ENCODE results near the gene PITRM1. TPM values are rescaled to one million over a fixed set of nuclear protein-coding genes. Genes with fewer than 3 reads are reported as not detected.

PITRM1 gene
- total and polyA plus RNA-seq, 7 donors, result 51.0 to 112 (median 78.8) TPM

DNA sequence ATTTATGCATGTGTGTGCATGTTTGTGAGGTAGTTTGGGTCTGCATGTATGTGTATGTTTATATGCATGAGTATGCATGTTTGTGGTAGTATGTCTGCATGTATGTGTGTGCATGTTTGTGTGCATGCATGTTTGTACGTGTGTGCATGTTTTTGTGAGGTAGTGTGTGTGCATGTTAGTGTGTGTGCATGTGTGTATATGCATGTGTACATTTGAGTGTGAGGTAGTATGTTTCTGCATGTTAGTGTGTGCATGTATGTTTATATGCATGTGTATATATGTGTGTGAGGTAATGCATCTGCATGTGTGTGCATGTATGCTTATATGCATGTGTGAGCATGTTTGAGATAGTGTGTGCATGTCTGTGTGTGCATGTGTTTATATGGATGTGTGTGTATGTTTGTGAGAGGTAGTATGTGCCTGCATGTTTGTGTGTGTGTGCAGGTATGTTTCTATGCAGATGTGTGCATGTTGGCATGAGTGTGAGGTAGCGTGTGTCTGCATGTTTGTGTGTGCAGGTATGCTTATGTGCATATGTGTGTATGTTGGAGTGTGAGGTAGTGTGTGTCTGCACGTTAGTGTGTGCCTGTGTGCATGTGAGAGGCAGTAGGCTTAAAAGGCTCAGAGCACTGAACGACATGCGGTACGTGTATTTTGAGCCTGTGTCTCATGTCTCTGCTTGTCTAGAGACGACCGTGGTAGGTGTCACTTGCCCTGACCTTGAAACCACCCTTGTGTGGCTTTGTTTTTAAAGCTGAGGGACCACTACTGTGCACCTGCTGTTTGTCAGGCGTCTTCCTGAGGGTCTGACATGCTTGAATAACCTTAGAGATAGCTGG, 61.6 kb downstream of the PITRM1 start:
- peak overlapping the region; percentile 69 for H3K27ac ChIP-seq
- TF ChIP-seq, protein P1, sequence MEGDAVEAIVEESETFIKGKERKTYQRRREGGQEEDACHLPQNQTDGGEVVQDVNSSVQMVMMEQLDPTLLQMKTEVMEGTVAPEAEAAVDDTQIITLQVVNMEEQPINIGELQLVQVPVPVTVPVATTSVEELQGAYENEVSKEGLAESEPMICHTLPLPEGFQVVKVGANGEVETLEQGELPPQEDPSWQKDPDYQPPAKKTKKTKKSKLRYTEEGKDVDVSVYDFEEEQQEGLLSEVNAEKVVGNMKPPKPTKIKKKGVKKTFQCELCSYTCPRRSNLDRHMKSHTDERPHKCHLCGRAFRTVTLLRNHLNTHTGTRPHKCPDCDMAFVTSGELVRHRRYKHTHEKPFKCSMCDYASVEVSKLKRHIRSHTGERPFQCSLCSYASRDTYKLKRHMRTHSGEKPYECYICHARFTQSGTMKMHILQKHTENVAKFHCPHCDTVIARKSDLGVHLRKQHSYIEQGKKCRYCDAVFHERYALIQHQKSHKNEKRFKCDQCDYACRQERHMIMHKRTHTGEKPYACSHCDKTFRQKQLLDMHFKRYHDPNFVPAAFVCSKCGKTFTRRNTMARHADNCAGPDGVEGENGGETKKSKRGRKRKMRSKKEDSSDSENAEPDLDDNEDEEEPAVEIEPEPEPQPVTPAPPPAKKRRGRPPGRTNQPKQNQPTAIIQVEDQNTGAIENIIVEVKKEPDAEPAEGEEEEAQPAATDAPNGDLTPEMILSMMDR (IDR thresholded peaks at IDR 0.05), result no peak
- peak overlapping the region; percentile 8 for H3K4me3 ChIP-seq
- H3K9me3 ChIP-seq, result no peaks in the 10 kb centered on the region
- H3K4me1 ChIP-seq, result peaks cover 36% of the 10 kb centered on the region
- ATAC-seq (peak in 2 of 4 donors; percentile 17 to 23), DNase-seq (no peak)
- 41 to 52% (median 44%) methylated on average over 9 of the region's 9 CpGs for WGBS, 3 donors
- intact Hi-C loops (cut with DNase I), result no loop called here
- H3K36me3 ChIP-seq (ENCODE audit: insufficient read depth in 1 of 2, low read depth in 1 of 2), result peaks cover 0 to 36% of the 10 kb centered on the region in 2 donors
- H3K27me3 ChIP-seq (ENCODE audit: insufficient read depth in 3 of 3, low read length in 2 of 3), result no peaks in the 10 kb centered on the region

DNA sequence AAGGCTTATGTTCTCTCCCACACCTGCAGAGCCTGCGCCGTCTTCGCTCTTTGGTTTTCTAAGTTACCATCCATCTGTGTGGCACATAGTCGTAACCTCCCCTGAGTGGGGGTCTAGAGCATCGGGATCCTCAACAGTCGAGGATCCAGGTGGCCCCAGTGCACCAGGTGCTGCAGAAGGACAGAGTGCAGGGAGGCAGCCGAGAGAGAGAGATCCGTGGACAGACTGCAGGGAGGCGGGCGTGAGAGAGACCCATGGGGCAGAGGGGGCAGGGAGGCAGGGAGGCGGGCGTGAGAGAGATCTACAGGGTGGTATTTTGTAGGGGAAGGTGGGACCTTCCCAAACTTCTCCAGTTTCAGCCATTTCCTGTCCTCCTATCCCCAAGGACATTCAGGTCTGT, 62.9 kb downstream of the PITRM1 start:
- intact Hi-C loops (cut with DNase I), result no loop called here
- WGBS, 3 donors, result 90 to 97% (median 92%) methylated on average over 12 of the region's 12 CpGs
- TF ChIP-seq, protein P1 (IDR thresholded peaks at IDR 0.05), result no peak
- Histone ChIP-seq H3K36me3 (ENCODE audit: insufficient read depth in 1 of 2, low read depth in 1 of 2) (peaks cover 0 to 30% of the 10 kb centered on the region in 2 donors), H3K9me3 (no peaks in the 10 kb centered on the region), H3K27me3 (ENCODE audit: insufficient read depth in 3 of 3, low read length in 2 of 3) (no peaks in the 10 kb centered on the region), H3K4me3 (no peak overlapping the region), H3K4me1 (peaks cover 36% of the 10 kb centered on the region), H3K27ac (no peak overlapping the region)
- DNase-seq (no peak), ATAC-seq (no peak)

DNA sequence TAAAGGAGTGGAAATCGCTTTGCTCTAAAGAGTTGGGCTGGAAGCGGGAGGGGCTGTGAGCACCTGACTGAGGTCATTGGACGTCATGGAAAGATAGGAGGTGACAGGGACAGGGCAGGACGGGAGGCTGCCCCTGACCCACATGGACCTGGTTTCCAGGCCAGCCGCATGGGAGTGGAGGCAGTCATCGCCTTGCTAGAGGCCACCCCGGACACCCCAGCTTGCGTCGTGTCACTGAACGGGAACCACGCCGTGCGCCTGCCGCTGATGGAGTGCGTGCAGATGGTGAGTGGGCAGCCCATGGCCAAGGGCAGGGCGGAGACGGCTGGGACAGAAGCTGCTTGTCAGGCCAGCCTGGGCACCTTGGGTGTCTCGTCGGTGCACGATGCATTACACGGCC, 63.4 kb downstream of the PITRM1 start:
- peaks cover 36% of the 10 kb centered on the region for H3K4me1 ChIP-seq
- WGBS, 3 donors, result 95 to 98% (median 97%) methylated on average over 20 to 21 of the region's 21 CpGs
- TF ChIP-seq, protein P1 (IDR thresholded peaks at IDR 0.05), result no peak
- H3K4me3 ChIP-seq, result no peak overlapping the region
- H3K27me3 ChIP-seq (ENCODE audit: insufficient read depth in 3 of 3, low read length in 2 of 3), result no peaks in the 10 kb centered on the region
- H3K9me3 ChIP-seq, result no peaks in the 10 kb centered on the region
- no peak overlapping the region for H3K27ac ChIP-seq
- DNase-seq (no peak), ATAC-seq (no peak)
- peaks cover 0 to 30% of the 10 kb centered on the region in 2 donors for H3K36me3 ChIP-seq (ENCODE audit: insufficient read depth in 1 of 2, low read depth in 1 of 2)
- intact Hi-C loops (cut with DNase I), result no loop called here

DNA sequence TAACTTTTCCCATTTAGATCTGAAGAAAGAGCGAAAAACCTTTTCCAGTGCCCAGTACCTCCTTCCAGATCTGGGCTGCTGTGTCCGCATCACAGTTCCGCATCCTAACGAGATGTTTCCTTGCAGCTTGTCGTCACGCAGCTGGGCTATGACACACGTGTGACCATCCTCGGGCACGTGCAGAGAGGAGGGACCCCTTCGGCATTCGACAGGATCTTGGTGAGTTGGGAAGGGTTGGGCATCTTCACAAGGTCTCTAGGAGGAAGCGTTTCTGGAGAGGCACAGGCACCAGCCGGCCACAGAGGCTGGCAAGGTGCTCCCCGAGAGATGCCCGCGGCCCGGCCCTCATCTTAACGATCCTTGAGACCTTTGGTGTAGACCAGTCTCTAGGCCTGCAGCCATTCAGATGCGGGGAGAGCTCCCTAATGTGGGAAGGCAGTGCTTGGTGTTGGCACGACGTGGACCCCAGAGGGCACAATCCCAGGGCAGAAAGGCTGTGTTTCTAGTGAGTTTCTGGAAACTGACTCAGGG, 63.9 kb downstream of the PITRM1 start:
- Histone ChIP-seq H3K27ac (peak overlapping the region; percentile 88), H3K36me3 (ENCODE audit: insufficient read depth in 1 of 2, low read depth in 1 of 2) (peaks cover 0 to 27% of the 10 kb centered on the region in 2 donors), H3K9me3 (no peaks in the 10 kb centered on the region), H3K27me3 (ENCODE audit: insufficient read depth in 3 of 3, low read length in 2 of 3) (no peaks in the 10 kb centered on the region), H3K4me3 (peak overlapping the region; percentile 26), H3K4me1 (peaks cover 36% of the 10 kb centered on the region)
- no peak for ATAC-seq
- TF ChIP-seq, protein P1 (IDR thresholded peaks at IDR 0.05), result no peak
- intact Hi-C loops (cut with DNase I), result no loop called here
- WGBS, 3 donors, result 85 to 92% (median 87%) methylated on average over 21 of the region's 21 CpGs
- DNase-seq, result no peak
